ENCODE data around the gene LAMTOR4.

Gene LAMTOR4

GRCh38 chr7:100148559-100149328 is at the start of gene LAMTOR4:
Gene LAMTOR4, plus strand, starts transcription at chr7:100148918. Its CDS starts 55 bp downstream, at chr7:100148973.
- peak; percentile 97 for DNase-seq (ENCODE audit: low read depth)

GRCh38 chr7:100099452-100099851 is 49.3 kb upstream of the LAMTOR4 start:
- DNase-seq (ENCODE audit: low read depth), result no peak

- peak; percentile 81 for DNase-seq (ENCODE audit: low read depth)
Observed at GRCh38 chr7:100100420-100101015, 48.2 kb upstream of the LAMTOR4 start.

- peak; percentile 96 for DNase-seq (ENCODE audit: low read depth)
Observed at GRCh38 chr7:100101016-100101862, 47.5 kb upstream of the LAMTOR4 start, which contains the start of the genes AP4M1 and MCM7. Gene AP4M1, plus strand, starts transcription at chr7:100101643. Its CDS starts 72 bp downstream, at chr7:100101715. Gene MCM7, minus strand, starts transcription at chr7:100101397. Its CDS starts 103 bp downstream, at chr7:100101294.

- no peak for DNase-seq (ENCODE audit: low read depth)
Observed at GRCh38 chr7:100102950-100103840, 45.5 kb upstream of the LAMTOR4 start.

GRCh38 chr7:100105534-100105933 is 43.2 kb upstream of the LAMTOR4 start:
- no peak for DNase-seq (ENCODE audit: low read depth)

GRCh38 chr7:100106633-100107032 is 42.1 kb upstream of the LAMTOR4 start:
- DNase-seq (ENCODE audit: low read depth), result no peak

- no peak for DNase-seq (ENCODE audit: low read depth)
Observed at GRCh38 chr7:100107125-100107737, 41.5 kb upstream of the LAMTOR4 start.

GRCh38 chr7:100107890-100108289 is 40.8 kb upstream of the LAMTOR4 start:
- no peak for DNase-seq (ENCODE audit: low read depth)

GRCh38 chr7:100109521-100110163 is 39.1 kb upstream of the LAMTOR4 start:
- no peak for DNase-seq (ENCODE audit: low read depth)

- no peak for DNase-seq (ENCODE audit: low read depth)
Observed at GRCh38 chr7:100111156-100111555, 37.6 kb upstream of the LAMTOR4 start.

GRCh38 chr7:100111914-100112313 is 36.8 kb upstream of the LAMTOR4 start:
- DNase-seq (ENCODE audit: low read depth), result no peak

- no peak for DNase-seq (ENCODE audit: low read depth)
Observed at GRCh38 chr7:100115026-100115425, 33.7 kb upstream of the LAMTOR4 start.

GRCh38 chr7:100118388-100119071 is 30.2 kb upstream of the LAMTOR4 start:
- no peak for DNase-seq (ENCODE audit: low read depth)

GRCh38 chr7:100119072-100119969 is 29.4 kb upstream of the LAMTOR4 start, which contains the start of the genes CNPY4 and TAF6:
Gene CNPY4, plus strand, starts transcription at chr7:100119634. Its CDS starts 111 bp downstream, at chr7:100119745.
Gene TAF6, minus strand, starts transcription at chr7:100119358. Its CDS starts 5,149 bp downstream, at chr7:100114209.
- peak; percentile 88 for DNase-seq (ENCODE audit: low read depth)

- DNase-seq (ENCODE audit: low read depth), result peak; percentile 54
Observed at GRCh38 chr7:100119970-100120732, 28.6 kb upstream of the LAMTOR4 start.

- no peak for DNase-seq (ENCODE audit: low read depth)
Observed at GRCh38 chr7:100120733-100121036, 28.0 kb upstream of the LAMTOR4 start.

- no peak for DNase-seq (ENCODE audit: low read depth)
Observed at GRCh38 chr7:100122067-100122466, 26.7 kb upstream of the LAMTOR4 start.

Measured in activated T-helper 9 cell treated with anti-CD3 and anti-CD28 coated beads, Interleukin-2, amount 50 U/mL, for 16 hours (primary cell).